ENCODE measurements around the gene AASS. TPM values are rescaled to one million over a fixed set of nuclear protein-coding genes. Genes with fewer than 3 reads are reported as not detected.

The AASS gene
- total and polyA plus RNA-seq, 10 donors: 1.7 to 25.3 (median 12.0) TPM

GRCh38 chr7:122166740-122167139 lies 22.7 kb upstream of the AASS start:
- H3K27ac ChIP-seq: no peak overlapping the region
- TF ChIP-seq, protein P1, sequence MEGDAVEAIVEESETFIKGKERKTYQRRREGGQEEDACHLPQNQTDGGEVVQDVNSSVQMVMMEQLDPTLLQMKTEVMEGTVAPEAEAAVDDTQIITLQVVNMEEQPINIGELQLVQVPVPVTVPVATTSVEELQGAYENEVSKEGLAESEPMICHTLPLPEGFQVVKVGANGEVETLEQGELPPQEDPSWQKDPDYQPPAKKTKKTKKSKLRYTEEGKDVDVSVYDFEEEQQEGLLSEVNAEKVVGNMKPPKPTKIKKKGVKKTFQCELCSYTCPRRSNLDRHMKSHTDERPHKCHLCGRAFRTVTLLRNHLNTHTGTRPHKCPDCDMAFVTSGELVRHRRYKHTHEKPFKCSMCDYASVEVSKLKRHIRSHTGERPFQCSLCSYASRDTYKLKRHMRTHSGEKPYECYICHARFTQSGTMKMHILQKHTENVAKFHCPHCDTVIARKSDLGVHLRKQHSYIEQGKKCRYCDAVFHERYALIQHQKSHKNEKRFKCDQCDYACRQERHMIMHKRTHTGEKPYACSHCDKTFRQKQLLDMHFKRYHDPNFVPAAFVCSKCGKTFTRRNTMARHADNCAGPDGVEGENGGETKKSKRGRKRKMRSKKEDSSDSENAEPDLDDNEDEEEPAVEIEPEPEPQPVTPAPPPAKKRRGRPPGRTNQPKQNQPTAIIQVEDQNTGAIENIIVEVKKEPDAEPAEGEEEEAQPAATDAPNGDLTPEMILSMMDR (IDR thresholded peaks at IDR 0.05 in 8 of 11, conservative IDR thresholded peaks at IDR 0.05 in 3 of 11): no peak
- no peak for TF ChIP-seq POLR2AphosphoS5 (IDR thresholded peaks at IDR 0.05)
- no peak for TF ChIP-seq POLR2A (IDR thresholded peaks at IDR 0.05)
- no peaks in the 10 kb centered on the region for H3K9me3 ChIP-seq
- no peaks in the 10 kb centered on the region for H3K4me1 ChIP-seq
- intact Hi-C loops (cut with DNase I; ENCODE audit: low total_unique reads): no loop called here
- no peak for DNase-seq
- no peak overlapping the region for H3K4me3 ChIP-seq
- 52 to 72% (median 56%) methylated on average over 1 of the region's 1 CpG for WGBS, 5 donors
- no peaks in the 10 kb centered on the region for H3K36me3 ChIP-seq
- no peaks in the 10 kb centered on the region for H3K27me3 ChIP-seq (replicated peaks in 1 of 7)

DNA sequence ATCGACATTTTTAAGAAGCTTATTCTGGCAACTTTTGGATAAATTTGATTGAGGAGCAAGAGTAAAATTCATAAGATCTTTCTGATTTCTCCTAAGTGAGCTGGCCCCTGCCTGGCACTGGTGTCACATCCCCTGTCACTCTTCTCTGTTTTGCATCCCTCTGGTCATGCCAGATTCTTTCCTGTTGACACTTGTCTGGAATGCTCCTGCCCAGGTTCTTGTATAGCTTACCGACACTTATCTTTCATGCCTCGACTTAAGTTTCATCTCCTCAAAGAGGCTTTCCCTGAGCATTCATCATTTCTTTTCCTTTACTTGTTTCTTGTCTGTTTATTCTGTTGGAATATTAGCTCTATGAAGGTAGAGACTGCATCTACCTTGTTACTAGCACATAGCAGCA lies 22.2 kb upstream of the AASS start:
- Histone ChIP-seq H3K4me1 (no peaks in the 10 kb centered on the region), H3K9me3 (no peaks in the 10 kb centered on the region), H3K36me3 (no peaks in the 10 kb centered on the region), H3K27me3 (replicated peaks in 1 of 7) (no peaks in the 10 kb centered on the region), H3K27ac (no peak overlapping the region), H3K4me3 (no peak overlapping the region)
- DNase-seq: no peak
- intact Hi-C loops (cut with DNase I; ENCODE audit: low total_unique reads): no loop called here
- WGBS, 5 donors: 82 to 88% (median 87%) methylated on average over 3 of the region's 3 CpGs
- no peak for TF ChIP-seq POLR2AphosphoS5 (IDR thresholded peaks at IDR 0.05)
- TF ChIP-seq, protein P1 (IDR thresholded peaks at IDR 0.05 in 8 of 11, conservative IDR thresholded peaks at IDR 0.05 in 3 of 11): no peak
- no peak for TF ChIP-seq POLR2A (IDR thresholded peaks at IDR 0.05)

DNA sequence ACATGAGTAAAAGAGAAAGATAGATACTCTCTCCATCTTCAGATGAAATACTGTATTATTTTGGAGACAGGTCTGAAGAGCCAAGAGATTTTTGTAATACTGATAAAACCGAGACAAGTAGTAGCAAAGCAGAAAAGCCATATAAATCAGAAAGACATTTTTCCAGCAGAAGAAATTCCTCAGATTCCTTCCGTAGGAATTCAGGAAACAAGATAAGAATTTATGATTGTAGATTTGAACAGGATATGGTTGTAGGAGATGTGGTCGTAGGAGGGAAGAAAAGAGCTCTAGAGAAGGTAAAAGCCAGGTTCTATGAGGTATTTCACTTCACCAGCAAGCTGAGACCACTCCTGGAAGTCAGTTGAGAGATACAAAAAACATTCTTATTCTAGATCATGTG lies 17.6 kb upstream of the AASS start:
- Histone ChIP-seq H3K27ac (no peak overlapping the region), H3K4me1 (no peaks in the 10 kb centered on the region), H3K4me3 (no peak overlapping the region), H3K36me3 (no peaks in the 10 kb centered on the region), H3K9me3 (no peaks in the 10 kb centered on the region), H3K27me3 (replicated peaks in 1 of 7) (no peaks in the 10 kb centered on the region)
- no peak for DNase-seq
- TF ChIP-seq POLR2AphosphoS5 (IDR thresholded peaks at IDR 0.05): no peak
- TF ChIP-seq, protein P1 (IDR thresholded peaks at IDR 0.05 in 8 of 11, conservative IDR thresholded peaks at IDR 0.05 in 3 of 11): no peak
- no peak for TF ChIP-seq POLR2A (IDR thresholded peaks at IDR 0.05)
- WGBS, 5 donors: 24 to 49% (median 33%) methylated on average over 3 of the region's 3 CpGs
- intact Hi-C loops (cut with DNase I; ENCODE audit: low total_unique reads): no loop called here

GRCh38 chr7:122155566-122155965 lies 11.5 kb upstream of the AASS start:
- H3K27ac ChIP-seq: no peak overlapping the region
- no peaks in the 10 kb centered on the region for H3K36me3 ChIP-seq
- no peaks in the 10 kb centered on the region for H3K27me3 ChIP-seq (replicated peaks in 1 of 7)
- WGBS, 5 donors: 47 to 75% (median 60%) methylated on average over 2 of the region's 2 CpGs
- no peaks in the 10 kb centered on the region for H3K4me1 ChIP-seq
- intact Hi-C loops (cut with DNase I; ENCODE audit: low total_unique reads): no loop called here
- no peaks in the 10 kb centered on the region for H3K9me3 ChIP-seq
- TF ChIP-seq POLR2A (IDR thresholded peaks at IDR 0.05) (no peak), POLR2AphosphoS5 (IDR thresholded peaks at IDR 0.05) (no peak)
- TF ChIP-seq, protein P1 (IDR thresholded peaks at IDR 0.05 in 8 of 11, conservative IDR thresholded peaks at IDR 0.05 in 3 of 11): no peak
- H3K4me3 ChIP-seq: no peak overlapping the region
- DNase-seq: no peak
